ENCODE measurements around the gene KCNIP2. TPM values are rescaled to one million over a fixed set of nuclear protein-coding genes. Genes with fewer than 3 reads are reported as not detected.

The KCNIP2 gene
- total and polyA plus RNA-seq, 2 donors (not counting 3 experiments of a cell fraction or from before 2014, with no cell fraction given): 0.36 to 2.2 TPM

DNA sequence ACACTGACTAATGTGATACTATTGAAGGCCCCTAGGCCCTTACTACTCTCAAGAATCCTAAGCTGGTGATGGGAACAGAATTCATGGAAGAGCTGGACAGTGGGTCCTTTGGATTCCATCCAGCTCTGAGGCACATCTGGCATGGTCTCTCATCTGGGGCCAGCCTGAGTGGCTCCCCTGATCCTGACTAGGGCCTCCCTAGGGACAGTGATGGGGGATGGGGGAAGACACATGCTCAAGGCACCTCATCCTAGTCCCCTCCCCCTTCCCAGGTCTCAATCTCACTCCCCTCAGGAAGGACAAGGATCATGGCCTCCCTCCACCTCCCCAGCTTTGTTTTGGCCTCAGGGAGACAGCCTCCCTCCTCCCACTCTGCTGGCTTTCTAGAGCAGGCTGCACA lies 1.8 kb downstream of the KCNIP2 start:
- Histone ChIP-seq H3K9ac (replicated peaks; ENCODE audit: extremely low read depth, insufficient read depth, low read length) (no peak overlapping the region), H3K36me3 (ENCODE audit: control insufficient read depth in 2 of 2, extremely low read depth in 1 of 2, insufficient read depth in 2 of 2, low read length in 2 of 2) (no peaks in the 10 kb centered on the region), H4K20me1 (replicated peaks; ENCODE audit: control insufficient read depth, extremely low read depth, insufficient read depth, low read length) (no peaks in the 10 kb centered on the region), H3K4me1 (ENCODE audit: control insufficient read depth, extremely low read depth, insufficient read depth, low read length) (peaks cover 13% of the 10 kb centered on the region), H3K27me3 (ENCODE audit: control insufficient read depth in 2 of 2, insufficient read depth in 2 of 2, low read length in 2 of 2) (no peaks in the 10 kb centered on the region), H3K27ac (ENCODE audit: insufficient read depth, low read depth, low read length) (no peak overlapping the region), H3K4me3 (replicated peaks in 1 of 3; ENCODE audit: insufficient read depth in 1 of 3, low read depth in 1 of 3, low read length in 3 of 3) (no peak overlapping the region), H2AFZ (ENCODE audit: low read depth, low read length) (no peak overlapping the region), H3K79me2 (ENCODE audit: control insufficient read depth, insufficient read depth, low read length) (no peaks in the 10 kb centered on the region), H3K9me3 (replicated peaks; ENCODE audit: control insufficient read depth, insufficient read depth, low read length) (no peaks in the 10 kb centered on the region), H3K4me2 (ENCODE audit: insufficient read depth, low read length) (no peak overlapping the region), H3K9me1 (replicated peaks; ENCODE audit: control insufficient read depth, extremely low read depth, insufficient read depth, low read length) (no peaks in the 10 kb centered on the region)
- dilution Hi-C loops (cut with MboI; ENCODE audit: extremely low pct_ligation_motif_present, low sequenced_read_pairs) (no loop called here), intact Hi-C loops (cut with micrococcal nuclease) (loop anchor here (2.0 kb wide), 1 partner anchor 223 kb away; the partner anchor contains the start of gene HPS6)
- no peak for DNase-seq (ENCODE audit: low read depth, low spot score)
- POLR2A ChIA-PET: interaction anchor here (1.4 kb wide), 1 partner anchor 23 kb away, joined by 5 read pairs; the partner anchor contains the start of gene OGA
- no TSS peak for BruUV-seq (replicated peaks)
- CTCF ChIA-PET: interaction anchor here (1.0 to 10.5 kb wide), 35 partner anchors 9 to 628 kb away, joined by 3 to 742 read pairs (median 10); partner anchors contain the start of genes HPS6, NPM3 and OGA
- no peak for FAIRE-seq
- no peak for TF ChIP-seq POLR2A (IDR thresholded peaks at IDR 0.05; ENCODE audit: low read depth, low read length)
- no peak for TF ChIP-seq POLR2AphosphoS5 (IDR thresholded peaks at IDR 0.05; ENCODE audit: insufficient read depth, low read depth, low read length)
- TF ChIP-seq GATA2 (IDR thresholded peaks at IDR 0.05; ENCODE audit: insufficient read depth, insufficient read length, low read depth, low read length): no peak
- no peak for TF ChIP-seq EZH2 (IDR thresholded peaks at IDR 0.05; ENCODE audit: borderline replicate concordance, low read depth, low read length, severe bottlenecking)
- TF ChIP-seq, protein P1, sequence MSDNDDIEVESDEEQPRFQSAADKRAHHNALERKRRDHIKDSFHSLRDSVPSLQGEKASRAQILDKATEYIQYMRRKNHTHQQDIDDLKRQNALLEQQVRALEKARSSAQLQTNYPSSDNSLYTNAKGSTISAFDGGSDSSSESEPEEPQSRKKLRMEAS (IDR thresholded peaks at IDR 0.05; ENCODE audit: insufficient read depth, insufficient read length): no peak

DNA sequence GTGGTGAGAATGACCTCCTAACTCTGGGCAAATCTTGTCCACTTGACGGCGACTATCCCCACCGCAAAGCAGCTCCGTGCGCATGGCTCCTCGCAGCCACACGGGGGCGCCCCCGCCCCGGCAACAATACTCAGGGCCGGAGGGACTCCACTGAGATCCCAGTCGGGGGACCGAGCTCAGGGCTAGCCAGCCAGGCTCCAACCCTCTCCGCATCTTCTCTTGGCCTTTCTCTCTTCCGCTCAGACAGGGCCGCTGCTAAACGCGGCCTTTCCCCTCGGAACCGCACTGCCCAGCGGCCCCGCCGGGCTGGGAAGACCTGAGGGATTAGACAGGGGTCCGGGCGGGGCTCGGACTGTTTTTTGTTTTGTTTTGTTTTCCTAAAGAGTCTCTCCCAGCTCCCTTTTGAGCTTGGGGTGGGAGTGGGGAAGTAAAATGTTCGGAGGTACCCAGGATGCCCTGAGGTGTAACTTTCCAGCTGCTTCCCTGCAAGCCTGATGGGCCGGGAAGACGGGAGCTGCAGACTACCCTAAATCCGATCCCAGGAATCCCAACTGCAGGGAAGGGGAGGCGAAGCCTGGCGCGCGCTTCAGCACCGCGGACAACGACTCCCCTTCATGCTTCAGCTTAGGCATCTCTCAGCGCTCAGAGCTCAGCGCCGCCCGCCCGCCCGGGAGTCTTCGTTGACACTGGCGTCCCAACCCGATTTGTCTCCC lies 2.7 kb downstream of the KCNIP2 start:
- BruUV-seq (replicated peaks): no TSS peak
- Histone ChIP-seq H3K9ac (replicated peaks; ENCODE audit: extremely low read depth, insufficient read depth, low read length) (no peak overlapping the region), H3K79me2 (ENCODE audit: control insufficient read depth, insufficient read depth, low read length) (no peaks in the 10 kb centered on the region), H4K20me1 (replicated peaks; ENCODE audit: control insufficient read depth, extremely low read depth, insufficient read depth, low read length) (no peaks in the 10 kb centered on the region), H3K4me3 (replicated peaks in 1 of 3; ENCODE audit: insufficient read depth in 1 of 3, low read depth in 1 of 3, low read length in 3 of 3) (peak overlapping the region; percentile 17 to 45 (median 26)), H3K9me1 (replicated peaks; ENCODE audit: control insufficient read depth, extremely low read depth, insufficient read depth, low read length) (no peaks in the 10 kb centered on the region), H3K9me3 (replicated peaks; ENCODE audit: control insufficient read depth, insufficient read depth, low read length) (no peaks in the 10 kb centered on the region), H3K36me3 (ENCODE audit: control insufficient read depth in 2 of 2, extremely low read depth in 1 of 2, insufficient read depth in 2 of 2, low read length in 2 of 2) (no peaks in the 10 kb centered on the region), H3K27ac (ENCODE audit: insufficient read depth, low read depth, low read length) (no peak overlapping the region), H3K4me1 (ENCODE audit: control insufficient read depth, extremely low read depth, insufficient read depth, low read length) (peaks cover 13% of the 10 kb centered on the region), H2AFZ (ENCODE audit: low read depth, low read length) (no peak overlapping the region), H3K4me2 (ENCODE audit: insufficient read depth, low read length) (peak overlapping the region; percentile 76), H3K27me3 (ENCODE audit: control insufficient read depth in 2 of 2, insufficient read depth in 2 of 2, low read length in 2 of 2) (no peaks in the 10 kb centered on the region)
- FAIRE-seq: peak; percentile 85
- dilution Hi-C loops (cut with MboI; ENCODE audit: extremely low pct_ligation_motif_present, low sequenced_read_pairs): no loop called here
- ChIA-PET CTCF (interaction anchor here (0.6 to 10.5 kb wide), 71 partner anchors 8 to 627 kb away, joined by 3 to 742 read pairs (median 6); partner anchors contain the start of genes ARMH3, HPS6, NOLC1 and NPM3), POLR2A (interaction anchor here (1.3 to 1.4 kb wide), 2 partner anchors 22 to 169 kb away, joined by 5 to 10 read pairs; partner anchors contain the start of gene OGA)
- intact Hi-C loops (cut with micrococcal nuclease): loop anchor here (1.0 to 2.0 kb wide), 5 partner anchors 7 to 232 kb away; partner anchors contain the start of gene HPS6
- DNase-seq (ENCODE audit: low read depth, low spot score): peak; percentile 85
- TF ChIP-seq POLR2A (IDR thresholded peaks at IDR 0.05; ENCODE audit: low read depth, low read length): no peak
- TF ChIP-seq, protein P2, sequence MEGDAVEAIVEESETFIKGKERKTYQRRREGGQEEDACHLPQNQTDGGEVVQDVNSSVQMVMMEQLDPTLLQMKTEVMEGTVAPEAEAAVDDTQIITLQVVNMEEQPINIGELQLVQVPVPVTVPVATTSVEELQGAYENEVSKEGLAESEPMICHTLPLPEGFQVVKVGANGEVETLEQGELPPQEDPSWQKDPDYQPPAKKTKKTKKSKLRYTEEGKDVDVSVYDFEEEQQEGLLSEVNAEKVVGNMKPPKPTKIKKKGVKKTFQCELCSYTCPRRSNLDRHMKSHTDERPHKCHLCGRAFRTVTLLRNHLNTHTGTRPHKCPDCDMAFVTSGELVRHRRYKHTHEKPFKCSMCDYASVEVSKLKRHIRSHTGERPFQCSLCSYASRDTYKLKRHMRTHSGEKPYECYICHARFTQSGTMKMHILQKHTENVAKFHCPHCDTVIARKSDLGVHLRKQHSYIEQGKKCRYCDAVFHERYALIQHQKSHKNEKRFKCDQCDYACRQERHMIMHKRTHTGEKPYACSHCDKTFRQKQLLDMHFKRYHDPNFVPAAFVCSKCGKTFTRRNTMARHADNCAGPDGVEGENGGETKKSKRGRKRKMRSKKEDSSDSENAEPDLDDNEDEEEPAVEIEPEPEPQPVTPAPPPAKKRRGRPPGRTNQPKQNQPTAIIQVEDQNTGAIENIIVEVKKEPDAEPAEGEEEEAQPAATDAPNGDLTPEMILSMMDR (IDR thresholded peaks at IDR 0.05; ENCODE audit: extremely low read depth in 1 of 2, insufficient read depth in 1 of 2, low read depth in 1 of 2, low read length in 2 of 2): peak; percentile 98 to 99
- TF ChIP-seq, protein P1 (IDR thresholded peaks at IDR 0.05; ENCODE audit: insufficient read depth, insufficient read length): peak; percentile 31
- no peak for TF ChIP-seq EZH2 (IDR thresholded peaks at IDR 0.05; ENCODE audit: borderline replicate concordance, low read depth, low read length, severe bottlenecking)
- peak; percentile 36 for TF ChIP-seq POLR2AphosphoS5 (IDR thresholded peaks at IDR 0.05; ENCODE audit: insufficient read depth, low read depth, low read length)
- TF ChIP-seq GATA2 (IDR thresholded peaks at IDR 0.05; ENCODE audit: insufficient read depth, insufficient read length, low read depth, low read length): no peak
- no peak for TF ChIP-seq MYC (IDR thresholded peaks at IDR 0.05; ENCODE audit: low read depth, low read length)
- TF ChIP-seq FOS (IDR thresholded peaks at IDR 0.05; ENCODE audit: borderline replicate concordance, insufficient read depth, low read length): no peak

All from endothelial cell of umbilical vein (primary cell).